Hematopoietic multipotent progenitor cell treated with erythropoietin and hydrocortisone succinate and interleukin-3 and kit ligand, for 15 days (in vitro differentiated cells): ENCODE results near the gene MCOLN2.

Source experiments
- DNase-seq: peaks from one replicate; pipeline ENCODE4 v3.0.0-alpha.2; 2015; ENCODE audit warnings: low spot score

The MCOLN2 gene

GRCh38 chr1:84985365-84985764, 11.5 kb downstream of the MCOLN2 start:
- DNase-seq, result no peak

GRCh38 chr1:84982395-84982794, 14.5 kb downstream of the MCOLN2 start:
- no peak for DNase-seq

DNA sequence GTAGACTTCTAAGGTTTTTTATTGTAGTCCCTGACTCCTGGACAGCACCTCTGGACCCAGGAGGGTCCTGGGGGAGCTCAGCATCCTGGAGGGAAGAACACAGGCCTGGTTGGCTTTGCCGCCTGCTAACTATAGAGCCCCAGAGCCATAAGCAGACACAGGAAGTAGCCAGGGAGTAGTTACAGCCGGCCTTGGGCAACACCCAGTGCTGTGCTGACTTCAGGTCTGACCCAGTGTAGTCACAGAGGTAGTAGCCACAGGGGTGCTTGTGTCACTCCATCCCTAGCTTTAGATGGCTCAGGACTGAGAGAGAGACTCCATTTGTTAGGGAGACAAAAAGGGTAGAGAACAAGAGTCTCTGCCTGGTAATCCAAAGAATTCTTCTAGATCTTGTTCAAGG, 21.9 kb downstream of the MCOLN2 start:
- no peak for DNase-seq

GRCh38 chr1:84973498-84974334, 23.2 kb downstream of the MCOLN2 start:
- DNase-seq, result no peak

DNA sequence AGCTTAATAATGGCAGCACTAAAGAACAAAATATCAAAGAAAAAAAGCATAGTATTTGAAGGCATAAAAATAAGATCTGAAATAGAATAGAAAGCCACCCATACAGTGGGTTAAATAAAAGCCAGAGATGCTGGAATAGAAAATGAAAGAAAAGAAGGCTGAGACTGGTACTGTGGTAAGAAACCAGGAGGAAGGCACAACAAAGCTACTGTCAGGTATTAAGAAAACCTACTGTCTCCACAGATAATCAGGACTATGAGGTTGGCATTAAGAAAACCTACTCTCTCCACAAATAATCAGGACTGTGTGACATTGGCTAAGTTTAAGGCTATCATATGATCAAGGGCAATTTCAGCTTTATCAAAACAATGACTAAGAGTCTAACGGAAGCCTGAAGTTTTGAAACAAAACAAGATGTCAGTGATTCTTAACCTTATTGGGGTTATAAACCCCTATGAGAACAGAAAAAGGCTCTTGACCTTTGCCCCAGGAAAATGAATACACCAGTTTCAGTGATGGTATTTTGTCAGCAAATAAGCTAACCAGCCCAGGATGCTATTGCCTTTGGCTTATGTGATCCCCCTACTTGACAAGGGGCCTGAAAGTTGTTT, 24.4 kb downstream of the MCOLN2 start:
- DNase-seq, result no peak

GRCh38 chr1:84971957-84972356, 25.0 kb downstream of the MCOLN2 start:
- no peak for DNase-seq

- DNase-seq, result no peak
Observed at GRCh38 chr1:84969489-84970250, 27.2 kb downstream of the MCOLN2 start.

DNA sequence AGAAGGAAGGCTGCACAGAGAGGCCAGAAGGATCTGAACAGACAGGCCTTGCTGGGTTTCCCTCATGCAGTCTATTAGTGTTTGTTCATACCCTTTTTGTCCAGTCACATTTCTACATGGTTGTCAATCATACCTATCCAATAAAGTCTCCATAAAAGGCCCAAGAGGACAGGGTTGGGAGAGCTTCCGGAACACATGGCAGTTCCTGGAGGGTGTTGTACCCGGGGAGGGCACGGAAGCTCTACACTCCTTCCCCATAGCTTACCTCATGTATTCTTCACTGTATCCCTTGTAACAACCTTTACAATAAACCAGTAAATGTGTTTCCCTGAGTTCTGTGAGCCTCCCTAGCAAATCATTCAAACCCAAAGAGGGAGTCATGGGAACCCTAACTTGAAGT, 28.0 kb downstream of the MCOLN2 start:
- DNase-seq, result no peak

DNA sequence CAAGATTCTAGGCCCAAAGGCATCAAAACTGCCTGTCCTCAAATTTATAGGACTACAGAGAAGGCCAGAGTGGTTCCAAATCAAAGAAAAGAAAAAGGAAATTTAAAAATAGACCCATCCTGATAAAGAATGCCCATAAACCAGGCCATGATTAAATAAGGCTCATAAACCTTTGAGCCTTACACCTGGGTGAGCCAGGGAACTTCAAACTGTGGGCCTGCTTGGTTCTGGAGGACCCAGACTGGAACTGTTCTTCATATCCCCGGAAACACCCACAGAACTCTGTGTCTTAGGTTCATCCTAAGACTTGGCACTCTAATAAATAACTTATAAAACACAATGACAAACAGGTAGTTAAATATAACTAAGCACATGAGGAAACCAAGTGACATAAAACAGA, 28.8 kb downstream of the MCOLN2 start:
- no peak for DNase-seq

GRCh38 chr1:84967666-84968065, 29.2 kb downstream of the MCOLN2 start:
- DNase-seq, result no peak

GRCh38 chr1:84963021-84963420, 33.9 kb downstream of the MCOLN2 start:
- DNase-seq, result no peak

GRCh38 chr1:84961316-84961715, 35.6 kb downstream of the MCOLN2 start:
- DNase-seq, result no peak

GRCh38 chr1:84960371-84960770, 36.5 kb downstream of the MCOLN2 start:
- no peak for DNase-seq

- no peak for DNase-seq
Observed at GRCh38 chr1:84959294-84959693, 37.6 kb downstream of the MCOLN2 start.

GRCh38 chr1:84957966-84958365, 38.9 kb downstream of the MCOLN2 start:
- no peak for DNase-seq

GRCh38 chr1:84956655-84957054, 40.3 kb downstream of the MCOLN2 start:
- DNase-seq, result no peak

DNA sequence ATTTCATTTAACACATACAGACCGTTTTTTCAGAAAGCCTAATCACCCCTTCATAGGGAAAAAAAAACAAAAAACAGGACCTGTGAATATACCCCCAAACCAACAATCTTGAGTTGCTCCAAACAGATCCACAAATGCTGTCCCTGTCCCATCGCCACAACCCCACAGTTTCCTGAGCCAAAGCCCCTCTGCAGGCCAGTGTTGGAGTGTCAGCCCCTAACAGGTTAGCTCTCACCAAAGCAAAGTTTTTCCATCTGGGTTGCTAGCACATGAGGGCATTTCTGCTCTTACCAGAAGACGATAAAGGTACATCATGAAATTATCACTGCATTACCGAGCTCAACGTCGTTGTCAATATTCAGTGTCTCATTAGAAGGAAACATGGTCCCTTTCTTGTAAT, 40.8 kb downstream of the MCOLN2 start:
- no peak for DNase-seq

GRCh38 chr1:84949664-84950063, 47.2 kb downstream of the MCOLN2 start:
- DNase-seq, result no peak

- DNase-seq, result no peak
Observed at GRCh38 chr1:84947536-84948410, 49.1 kb downstream of the MCOLN2 start.

- DNase-seq, result no peak
Observed at GRCh38 chr1:84946631-84947030, 50.3 kb downstream of the MCOLN2 start.

- DNase-seq, result peak; percentile 89
Observed at GRCh38 chr1:84944767-84945486, 52.0 kb downstream of the MCOLN2 start.
